ENCODE measurements around the gene CPAMD8. TPM values are rescaled to one million over a fixed set of nuclear protein-coding genes. Genes with fewer than 3 reads are reported as not detected.
"Not testable (repeated sequence)": the region's sequence is repeated elsewhere in the genome, so short reads cannot be mapped to it uniquely, and the experiment has no call there.

Gene CPAMD8
- polyA plus RNA-seq, 3 donors = 34.1 to 55.6 (median 44.2) TPM

- DNase-seq (ENCODE audit: extremely low read depth in 1 of 11, low read depth in 9 of 11, low spot score in 4 of 11) = peak in 2 of 11 donors; percentile 1 to 9
Observed at GRCh38 chr19:16960996-16961822, 65.4 kb downstream of the CPAMD8 start.

GRCh38 chr19:16958277-16958676 is 68.3 kb downstream of the CPAMD8 start:
- DNase-seq (ENCODE audit: extremely low read depth in 1 of 11, low read depth in 9 of 11, low spot score in 4 of 11) = not testable (repeated sequence)

DNA sequence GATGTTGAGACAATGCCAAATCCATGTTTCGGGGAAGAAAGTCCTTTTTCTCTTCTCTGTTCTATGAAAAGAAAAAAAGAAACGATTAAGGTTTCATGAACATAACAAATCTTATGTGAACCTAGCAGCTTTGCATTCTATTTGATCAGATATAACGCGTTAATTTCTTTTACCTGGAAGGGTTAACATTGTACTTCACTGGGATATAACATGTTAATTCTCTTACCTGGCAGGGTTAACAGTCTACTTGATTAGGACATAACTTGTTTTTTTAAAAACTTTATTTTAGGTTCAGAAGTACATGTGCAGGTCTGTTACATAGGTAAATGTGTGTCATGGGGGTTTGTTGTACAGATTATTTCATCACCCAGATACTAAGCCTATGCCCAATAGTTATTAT is 68.8 kb downstream of the CPAMD8 start:
- no peak for DNase-seq (ENCODE audit: extremely low read depth in 1 of 11, low read depth in 9 of 11, low spot score in 4 of 11)

GRCh38 chr19:16957151-16957701 is 69.4 kb downstream of the CPAMD8 start:
- no peak for DNase-seq (ENCODE audit: extremely low read depth in 1 of 11, low read depth in 9 of 11, low spot score in 4 of 11)

DNA sequence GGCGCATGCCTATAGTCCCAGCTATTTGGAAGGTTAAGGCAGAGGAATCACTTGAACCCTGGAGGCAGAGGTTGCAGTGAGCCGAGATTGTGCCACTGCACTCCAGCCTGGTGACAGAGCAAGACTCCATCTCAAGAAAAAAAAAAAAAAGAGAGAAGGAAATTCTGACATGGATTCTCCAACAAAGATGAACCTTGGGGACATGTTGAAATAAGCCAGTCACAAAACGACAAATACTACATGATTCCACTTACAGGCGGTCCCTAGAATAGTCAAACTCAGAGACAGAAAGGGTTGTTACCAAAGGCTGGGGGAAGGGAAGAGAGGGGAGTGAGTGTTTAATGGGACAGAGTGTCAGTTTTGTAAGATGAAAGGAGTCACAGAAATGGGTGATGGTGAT is 71.4 kb downstream of the CPAMD8 start:
- no peak for DNase-seq (ENCODE audit: extremely low read depth in 1 of 11, low read depth in 9 of 11, low spot score in 4 of 11)

DNA sequence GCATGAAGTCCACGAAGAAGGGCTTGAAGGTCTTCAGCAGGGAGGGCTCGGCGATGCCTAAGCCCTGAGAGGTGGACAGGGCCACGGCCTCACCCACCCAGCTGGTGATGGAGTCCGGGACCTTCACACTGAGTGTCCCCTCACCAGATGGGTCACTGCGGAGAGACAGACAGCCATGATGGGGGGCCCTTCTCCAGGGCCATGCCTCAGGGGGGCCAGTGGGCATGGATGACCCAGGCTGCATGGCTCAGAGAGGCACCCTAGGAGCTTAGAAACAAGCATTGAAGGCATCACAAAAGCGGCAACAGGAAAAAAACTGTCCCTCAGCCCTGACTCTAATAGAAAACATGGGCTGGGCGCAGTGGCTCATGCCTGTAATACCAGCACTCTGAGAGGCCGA is 74.6 kb downstream of the CPAMD8 start:
- DNase-seq (ENCODE audit: extremely low read depth in 1 of 11, low read depth in 9 of 11, low spot score in 4 of 11) = no peak

DNA sequence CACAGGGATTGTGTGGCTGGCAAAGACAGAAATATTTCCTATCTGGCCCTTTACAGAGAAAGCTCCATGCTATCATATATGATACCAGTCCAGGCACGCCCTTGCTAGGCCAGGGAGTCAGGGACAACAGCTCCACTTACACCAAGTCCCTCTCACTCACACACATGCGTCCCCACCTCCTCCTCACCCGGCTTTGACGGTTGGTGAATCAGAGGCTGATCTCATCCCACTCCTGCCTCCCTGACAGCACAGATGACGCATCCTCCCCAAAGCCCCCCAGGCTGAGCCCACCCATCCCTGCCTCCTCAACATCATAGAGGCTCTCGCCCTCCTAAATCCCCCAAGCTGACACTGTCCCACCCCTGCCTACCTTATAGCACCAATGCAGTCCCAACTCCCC is 75.1 kb downstream of the CPAMD8 start:
- DNase-seq (ENCODE audit: extremely low read depth in 1 of 11, low read depth in 9 of 11, low spot score in 4 of 11) = no peak

GRCh38 chr19:16949496-16950023 is 77.0 kb downstream of the CPAMD8 start:
- DNase-seq (ENCODE audit: extremely low read depth in 1 of 11, low read depth in 9 of 11, low spot score in 4 of 11) = no peak

- DNase-seq (ENCODE audit: extremely low read depth in 1 of 11, low read depth in 9 of 11, low spot score in 4 of 11) = no peak
Observed at GRCh38 chr19:16946951-16947940, 79.4 kb downstream of the CPAMD8 start.

DNA sequence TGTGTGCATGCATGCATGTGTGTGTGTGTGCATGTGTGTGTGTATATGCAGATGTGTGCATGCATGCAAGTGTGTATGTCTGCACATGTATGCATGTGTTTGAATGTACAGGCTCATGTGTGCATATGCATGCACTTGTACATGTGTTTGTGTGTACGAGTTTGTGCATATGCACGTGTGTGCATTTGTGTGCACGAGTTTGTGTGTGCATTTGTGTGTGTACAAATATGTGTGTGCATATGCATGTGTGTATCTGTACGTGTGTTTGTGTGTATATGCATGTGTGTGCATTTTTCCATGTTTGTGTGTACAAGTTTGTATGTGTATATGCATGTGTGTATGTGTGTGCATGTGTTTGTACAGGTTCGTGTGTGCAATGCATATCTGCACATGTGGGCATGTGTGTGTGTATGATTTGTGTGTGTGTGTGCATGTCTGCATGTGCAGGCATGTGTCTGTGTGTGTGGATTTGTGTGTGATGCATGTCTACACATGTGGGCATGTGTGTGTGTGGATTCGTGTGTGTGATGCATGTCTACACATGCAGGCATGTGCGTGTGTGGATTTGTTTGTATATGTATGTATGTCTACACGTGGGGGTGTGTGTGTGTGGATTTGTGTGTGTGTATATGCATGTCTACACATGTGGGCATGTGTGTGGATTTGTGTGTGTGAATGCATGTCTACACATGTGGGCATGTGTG is 80.7 kb downstream of the CPAMD8 start:
- DNase-seq (ENCODE audit: extremely low read depth in 1 of 11, low read depth in 9 of 11, low spot score in 4 of 11) = no peak

DNA sequence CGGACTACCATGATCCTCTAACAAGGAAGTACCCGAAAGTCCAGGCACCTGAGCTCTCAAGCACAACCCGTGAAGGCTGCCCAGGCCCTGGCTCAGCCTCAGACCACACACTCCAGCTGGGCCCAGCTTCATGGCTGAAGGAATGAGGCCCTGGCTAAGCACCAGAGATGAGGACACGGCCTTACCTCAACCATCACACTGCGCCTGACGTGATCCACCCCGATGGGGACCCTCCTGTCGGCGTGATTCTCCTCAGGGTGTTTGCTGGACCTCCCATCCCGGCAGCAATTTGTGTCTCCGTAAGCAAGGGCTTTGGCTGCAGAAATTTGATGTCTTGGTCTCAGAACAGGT is 81.3 kb downstream of the CPAMD8 start:
- DNase-seq (ENCODE audit: extremely low read depth in 1 of 11, low read depth in 9 of 11, low spot score in 4 of 11) = no peak

GRCh38 chr19:16944626-16945363 is 81.8 kb downstream of the CPAMD8 start:
- no peak for DNase-seq (ENCODE audit: extremely low read depth in 1 of 11, low read depth in 9 of 11, low spot score in 4 of 11)

- DNase-seq (ENCODE audit: extremely low read depth in 1 of 11, low read depth in 9 of 11, low spot score in 4 of 11) = no peak
Observed at GRCh38 chr19:16943942-16944625, 82.5 kb downstream of the CPAMD8 start.

GRCh38 chr19:16943090-16943489 is 83.5 kb downstream of the CPAMD8 start:
- not testable (repeated sequence) for DNase-seq (ENCODE audit: extremely low read depth in 1 of 11, low read depth in 9 of 11, low spot score in 4 of 11)

DNA sequence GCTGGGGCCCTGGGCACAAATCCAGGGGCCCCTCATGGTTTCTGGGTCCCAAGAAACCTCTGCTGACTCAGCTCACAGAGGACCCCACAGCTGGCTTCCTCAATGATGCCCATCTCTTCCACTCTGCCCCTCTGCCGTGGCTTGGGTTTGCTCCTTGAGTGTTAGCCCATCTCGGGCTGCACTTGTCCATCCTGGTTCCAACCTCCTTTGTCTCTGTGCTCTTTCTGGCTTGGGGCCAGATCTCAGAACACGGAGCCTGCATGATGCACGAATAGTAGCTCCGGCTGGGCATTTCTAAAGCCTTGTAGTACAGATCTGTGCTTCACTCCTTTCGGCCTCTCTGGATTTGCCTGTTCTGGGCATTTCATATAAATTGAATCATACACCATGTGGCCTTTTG is 84.0 kb downstream of the CPAMD8 start:
- no peak for DNase-seq (ENCODE audit: extremely low read depth in 1 of 11, low read depth in 9 of 11, low spot score in 4 of 11)

- no peak for DNase-seq (ENCODE audit: extremely low read depth in 1 of 11, low read depth in 9 of 11, low spot score in 4 of 11)
Observed at GRCh38 chr19:16940626-16941025, 86.0 kb downstream of the CPAMD8 start.

GRCh38 chr19:16940063-16940462 is 86.5 kb downstream of the CPAMD8 start:
- not testable (repeated sequence) for DNase-seq (ENCODE audit: extremely low read depth in 1 of 11, low read depth in 9 of 11, low spot score in 4 of 11)

DNA sequence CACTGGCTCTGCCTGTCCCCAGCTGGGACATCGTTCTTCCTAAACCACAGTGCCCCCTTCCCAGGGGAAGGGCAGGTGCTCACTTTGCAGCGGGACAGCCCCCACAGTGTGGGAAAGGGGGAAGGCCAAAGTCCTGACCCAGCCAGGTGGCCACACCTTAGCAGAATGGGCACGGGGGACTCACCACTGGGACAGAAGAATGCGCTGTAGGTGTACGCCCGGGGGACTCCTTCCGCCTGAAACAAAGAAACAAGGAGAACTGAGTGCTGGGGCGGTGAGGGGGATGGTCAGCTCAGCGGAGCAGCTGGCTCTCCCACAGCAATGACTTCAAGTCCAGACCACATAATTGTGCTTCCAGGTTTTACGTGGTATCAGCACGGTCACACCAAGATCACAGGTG is 88.4 kb downstream of the CPAMD8 start:
- no peak for DNase-seq (ENCODE audit: extremely low read depth in 1 of 11, low read depth in 9 of 11, low spot score in 4 of 11)

Measured in renal cortex interstitium (tissue), 11 donors.